Gastrocnemius medialis (tissue), 4 donors: ENCODE results near the gene RB1.

Source experiments
- POLR2A ChIP-seq, 2 donors: fragments of 450-650 bp; IDR thresholded peaks; one replicate each; pipeline ENCODE4 v1.6.1; 2017; ENCODE audit warnings: antibody characterized with exemption in 2 of 2, mild to moderate bottlenecking in 2 of 2, moderate library complexity in 2 of 2
- TF ChIP-seq, protein P1 (sequence below), 5 experiments: fragments of 450-650 bp in 3 of 5; fragments of 200-600 bp in 2 of 5; sonication (generic) in 2 of 5; IDR thresholded peaks in 4 of 5; conservative IDR thresholded peaks in 1 of 5; 1 replicate in 4 of 5; 2 replicates in 1 of 5; pipeline ENCODE4 v1.5.1; 2016 to 2019; ENCODE audit warnings: antibody characterized with exemption in 5 of 5, mild to moderate bottlenecking in 3 of 5, moderate library complexity in 3 of 5

DNA sequence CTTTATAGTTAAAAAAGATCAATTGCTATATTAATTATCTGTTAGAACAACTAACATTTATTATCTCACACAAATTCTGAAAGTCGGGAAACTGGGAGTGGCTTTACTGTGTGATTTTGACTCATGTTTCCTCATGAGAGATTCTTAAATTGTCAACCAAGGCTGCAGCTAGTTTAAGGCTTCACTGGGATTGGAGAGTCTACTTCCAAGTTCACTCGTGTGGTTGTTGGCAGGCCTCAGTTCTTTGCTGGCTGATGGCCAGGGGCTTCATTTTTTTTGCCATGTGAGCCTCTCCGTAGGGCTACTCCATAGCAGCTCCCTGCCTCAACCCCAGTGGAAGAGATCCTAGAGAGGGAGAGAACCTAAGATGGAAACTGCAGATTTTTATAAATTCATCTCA lies 133.8 kb downstream of the RB1 start:
- TF ChIP-seq, protein P1, sequence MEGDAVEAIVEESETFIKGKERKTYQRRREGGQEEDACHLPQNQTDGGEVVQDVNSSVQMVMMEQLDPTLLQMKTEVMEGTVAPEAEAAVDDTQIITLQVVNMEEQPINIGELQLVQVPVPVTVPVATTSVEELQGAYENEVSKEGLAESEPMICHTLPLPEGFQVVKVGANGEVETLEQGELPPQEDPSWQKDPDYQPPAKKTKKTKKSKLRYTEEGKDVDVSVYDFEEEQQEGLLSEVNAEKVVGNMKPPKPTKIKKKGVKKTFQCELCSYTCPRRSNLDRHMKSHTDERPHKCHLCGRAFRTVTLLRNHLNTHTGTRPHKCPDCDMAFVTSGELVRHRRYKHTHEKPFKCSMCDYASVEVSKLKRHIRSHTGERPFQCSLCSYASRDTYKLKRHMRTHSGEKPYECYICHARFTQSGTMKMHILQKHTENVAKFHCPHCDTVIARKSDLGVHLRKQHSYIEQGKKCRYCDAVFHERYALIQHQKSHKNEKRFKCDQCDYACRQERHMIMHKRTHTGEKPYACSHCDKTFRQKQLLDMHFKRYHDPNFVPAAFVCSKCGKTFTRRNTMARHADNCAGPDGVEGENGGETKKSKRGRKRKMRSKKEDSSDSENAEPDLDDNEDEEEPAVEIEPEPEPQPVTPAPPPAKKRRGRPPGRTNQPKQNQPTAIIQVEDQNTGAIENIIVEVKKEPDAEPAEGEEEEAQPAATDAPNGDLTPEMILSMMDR (IDR thresholded peaks at IDR 0.05 in 4 of 5, conservative IDR thresholded peaks at IDR 0.05 in 1 of 5) = no peak
- no peak for TF ChIP-seq POLR2A (IDR thresholded peaks at IDR 0.05)
